ENCODE data around the gene CEMIP2. TPM values are rescaled to one million over a fixed set of nuclear protein-coding genes. Genes with fewer than 3 reads are reported as not detected.

CEMIP2 gene
- total and polyA plus RNA-seq, 4 donors: 37.3 to 150 (median 89.9) TPM

GRCh38 chr9:71685394-71685793 lies 82.9 kb downstream of the CEMIP2 start:
- Histone ChIP-seq H3K27ac (ENCODE audit: low read depth in 1 of 2, low read length in 1 of 2) (no peak overlapping the region), H3K9me3 (ENCODE audit: control insufficient read depth in 4 of 4, insufficient read depth in 3 of 4, low read length in 3 of 4) (peaks cover 0 to 3% (median 0%) of the 10 kb centered on the region in 4 donors), H3K4me1 (ENCODE audit: control insufficient read depth in 5 of 5, insufficient read depth in 5 of 5, low read length in 5 of 5) (peaks cover 0 to 20% (median 5%) of the 10 kb centered on the region in 5 donors), H3K27me3 (ENCODE audit: control insufficient read depth in 3 of 3, insufficient read depth in 3 of 3, low read length in 2 of 3) (no peaks in the 10 kb centered on the region), H3K36me3 (ENCODE audit: control insufficient read depth in 4 of 4, insufficient read depth in 4 of 4, low read length in 4 of 4) (peaks cover 8 to 14% (median 12%) of the 10 kb centered on the region in 4 donors), H3K9ac (ENCODE audit: insufficient read depth in 1 of 2, low read length in 2 of 2) (no peak overlapping the region), H3K4me3 (no peak overlapping the region)
- TF ChIP-seq CTCF (IDR thresholded peaks at IDR 0.05; ENCODE audit: control extremely low read depth, extremely low read depth): no peak
- WGBS, 2 donors: 32 to 44% methylated on average over 1 of the region's 1 CpG
- no peak for DNase-seq
- no peak for ATAC-seq (ENCODE audit: insufficient read depth, low FRiP score)

GRCh38 chr9:71684566-71684965 lies 83.7 kb downstream of the CEMIP2 start:
- WGBS, 2 donors: 72 to 79% methylated on average over 2 of the region's 2 CpGs
- Histone ChIP-seq H3K27me3 (ENCODE audit: control insufficient read depth in 3 of 3, insufficient read depth in 3 of 3, low read length in 2 of 3) (no peaks in the 10 kb centered on the region), H3K4me3 (no peak overlapping the region), H3K4me1 (ENCODE audit: control insufficient read depth in 5 of 5, insufficient read depth in 5 of 5, low read length in 5 of 5) (peaks cover 0 to 28% (median 6%) of the 10 kb centered on the region in 5 donors), H3K9me3 (ENCODE audit: control insufficient read depth in 4 of 4, insufficient read depth in 3 of 4, low read length in 3 of 4) (no peaks in the 10 kb centered on the region), H3K36me3 (ENCODE audit: control insufficient read depth in 4 of 4, insufficient read depth in 4 of 4, low read length in 4 of 4) (peaks cover 3 to 7% (median 5%) of the 10 kb centered on the region in 4 donors), H3K27ac (ENCODE audit: low read depth in 1 of 2, low read length in 1 of 2) (no peak overlapping the region), H3K9ac (ENCODE audit: insufficient read depth in 1 of 2, low read length in 2 of 2) (no peak overlapping the region)
- DNase-seq (no peak), ATAC-seq (ENCODE audit: insufficient read depth, low FRiP score) (no peak)
- no peak for TF ChIP-seq CTCF (IDR thresholded peaks at IDR 0.05; ENCODE audit: control extremely low read depth, extremely low read depth)

GRCh38 chr9:71683598-71684235 lies 84.6 kb downstream of the CEMIP2 start:
- no peak overlapping the region for H3K4me3 ChIP-seq
- no peak overlapping the region for H3K27ac ChIP-seq (ENCODE audit: low read depth in 1 of 2, low read length in 1 of 2)
- no peak overlapping the region for H3K9ac ChIP-seq (ENCODE audit: insufficient read depth in 1 of 2, low read length in 2 of 2)
- no peak for TF ChIP-seq CTCF (IDR thresholded peaks at IDR 0.05; ENCODE audit: control extremely low read depth, extremely low read depth)
- no peaks in the 10 kb centered on the region for H3K27me3 ChIP-seq (ENCODE audit: control insufficient read depth in 3 of 3, insufficient read depth in 3 of 3, low read length in 2 of 3)
- 57 to 78% methylated on average over 9 of the region's 9 CpGs for whole genome bisulfite sequencing, 2 donors
- H3K9me3 ChIP-seq (ENCODE audit: control insufficient read depth in 4 of 4, insufficient read depth in 3 of 4, low read length in 3 of 4): no peaks in the 10 kb centered on the region
- peaks cover 0 to 28% (median 6%) of the 10 kb centered on the region in 5 donors for H3K4me1 ChIP-seq (ENCODE audit: control insufficient read depth in 5 of 5, insufficient read depth in 5 of 5, low read length in 5 of 5)
- peaks cover 0 to 7% (median 5%) of the 10 kb centered on the region in 4 donors for H3K36me3 ChIP-seq (ENCODE audit: control insufficient read depth in 4 of 4, insufficient read depth in 4 of 4, low read length in 4 of 4)
- DNase-seq (peak in 2 of 3 donors; percentile 17 to 18), ATAC-seq (ENCODE audit: insufficient read depth, low FRiP score) (no peak)
